ENCODE measurements around the gene AKIRIN2.

AKIRIN2 gene

GRCh38 chr6:87701676-87702588 is at the start of gene AKIRIN2:
Gene AKIRIN2, minus strand, starts transcription at chr6:87702233. Its CDS starts 549 bp downstream, at chr6:87701684.
- peak; percentile 98 for DNase-seq

GRCh38 chr6:87747646-87748045 is 45.6 kb upstream of the AKIRIN2 start:
- DNase-seq = no peak

- no peak for DNase-seq
Observed at GRCh38 chr6:87745966-87746721, 44.1 kb upstream of the AKIRIN2 start.

GRCh38 chr6:87743454-87743853 is 41.4 kb upstream of the AKIRIN2 start:
- no peak for DNase-seq

- no peak for DNase-seq
Observed at GRCh38 chr6:87742106-87742505, 40.1 kb upstream of the AKIRIN2 start.

GRCh38 chr6:87741001-87741650 is 39.1 kb upstream of the AKIRIN2 start:
- DNase-seq = no peak

- DNase-seq = no peak
Observed at GRCh38 chr6:87738744-87739143, 36.7 kb upstream of the AKIRIN2 start.

- no peak for DNase-seq
Observed at GRCh38 chr6:87738000-87738399, 36.0 kb upstream of the AKIRIN2 start.

GRCh38 chr6:87736809-87737540 is 34.9 kb upstream of the AKIRIN2 start:
- DNase-seq = no peak

- DNase-seq = peak; percentile 87
Observed at GRCh38 chr6:87731818-87732661, 30.0 kb upstream of the AKIRIN2 start.

- DNase-seq = no peak
Observed at GRCh38 chr6:87731080-87731479, 29.0 kb upstream of the AKIRIN2 start.

GRCh38 chr6:87729965-87730719 is 28.1 kb upstream of the AKIRIN2 start:
- peak; percentile 30 for DNase-seq

GRCh38 chr6:87728706-87729105 is 26.7 kb upstream of the AKIRIN2 start:
- no peak for DNase-seq

GRCh38 chr6:87724983-87725811 is 23.2 kb upstream of the AKIRIN2 start:
- no peak for DNase-seq

GRCh38 chr6:87723170-87724078 is 21.4 kb upstream of the AKIRIN2 start:
- no peak for DNase-seq

- no peak for DNase-seq
Observed at GRCh38 chr6:87722540-87723169, 20.6 kb upstream of the AKIRIN2 start.

GRCh38 chr6:87721311-87721710 is 19.3 kb upstream of the AKIRIN2 start:
- DNase-seq = no peak

- DNase-seq = no peak
Observed at GRCh38 chr6:87718662-87719433, 16.8 kb upstream of the AKIRIN2 start.
